ENCODE measurements around the gene PLXNA2.

PLXNA2 gene

GRCh38 chr1:208008534-208008933 lies 235.7 kb downstream of the PLXNA2 start:
- no peaks in the 10 kb centered on the region for H3K36me3 ChIP-seq (ENCODE audit: insufficient read depth, low read length)
- no peak overlapping the region for H3K4me3 ChIP-seq (ENCODE audit: low read length)
- no peaks in the 10 kb centered on the region for H3K27me3 ChIP-seq (ENCODE audit: control insufficient read depth, insufficient read depth, low read length)
- peaks cover 19% of the 10 kb centered on the region for H3K4me1 ChIP-seq (ENCODE audit: control insufficient read depth, insufficient read depth, low read length)
- H3K9ac ChIP-seq (ENCODE audit: low read depth, low read length): no peak overlapping the region
- H3K4me2 ChIP-seq (ENCODE audit: low read length): peak overlapping the region; percentile 5
- no peaks in the 10 kb centered on the region for H3K9me3 ChIP-seq (replicated peaks; ENCODE audit: low read length)

- Histone ChIP-seq H3K4me2 (ENCODE audit: low read length) (peak overlapping the region; percentile 5), H3K9ac (ENCODE audit: low read depth, low read length) (no peak overlapping the region), H3K9me3 (replicated peaks; ENCODE audit: low read length) (no peaks in the 10 kb centered on the region), H3K36me3 (ENCODE audit: insufficient read depth, low read length) (no peaks in the 10 kb centered on the region), H3K4me3 (ENCODE audit: low read length) (no peak overlapping the region), H3K27me3 (ENCODE audit: control insufficient read depth, insufficient read depth, low read length) (peaks cover under 1% of the 10 kb centered on the region), H3K4me1 (ENCODE audit: control insufficient read depth, insufficient read depth, low read length) (peaks cover 19% of the 10 kb centered on the region)
These were observed 236.2 kb downstream of the PLXNA2 start for GRCh38 chr1:208007938-208008342.

GRCh38 chr1:208007319-208007937 lies 236.8 kb downstream of the PLXNA2 start:
- no peak overlapping the region for H3K9ac ChIP-seq (ENCODE audit: low read depth, low read length)
- H3K4me2 ChIP-seq (ENCODE audit: low read length): peak overlapping the region; percentile 5
- H3K36me3 ChIP-seq (ENCODE audit: insufficient read depth, low read length): no peaks in the 10 kb centered on the region
- H3K4me3 ChIP-seq (ENCODE audit: low read length): no peak overlapping the region
- H3K27me3 ChIP-seq (ENCODE audit: control insufficient read depth, insufficient read depth, low read length): peaks cover 6% of the 10 kb centered on the region
- peaks cover 19% of the 10 kb centered on the region for H3K4me1 ChIP-seq (ENCODE audit: control insufficient read depth, insufficient read depth, low read length)
- no peaks in the 10 kb centered on the region for H3K9me3 ChIP-seq (replicated peaks; ENCODE audit: low read length)

- Histone ChIP-seq H3K9me3 (replicated peaks; ENCODE audit: low read length) (no peaks in the 10 kb centered on the region), H3K4me2 (ENCODE audit: low read length) (no peak overlapping the region), H3K27me3 (ENCODE audit: control insufficient read depth, insufficient read depth, low read length) (peaks cover 10% of the 10 kb centered on the region), H3K4me1 (ENCODE audit: control insufficient read depth, insufficient read depth, low read length) (peaks cover 19% of the 10 kb centered on the region), H3K4me3 (ENCODE audit: low read length) (no peak overlapping the region), H3K36me3 (ENCODE audit: insufficient read depth, low read length) (no peaks in the 10 kb centered on the region), H3K9ac (ENCODE audit: low read depth, low read length) (no peak overlapping the region)
These were observed 237.8 kb downstream of the PLXNA2 start for GRCh38 chr1:208006258-208006920.

- Histone ChIP-seq H3K4me2 (ENCODE audit: low read length) (no peak overlapping the region), H3K4me1 (ENCODE audit: control insufficient read depth, insufficient read depth, low read length) (peaks cover 19% of the 10 kb centered on the region), H3K9me3 (replicated peaks; ENCODE audit: low read length) (no peaks in the 10 kb centered on the region), H3K4me3 (ENCODE audit: low read length) (no peak overlapping the region), H3K27me3 (ENCODE audit: control insufficient read depth, insufficient read depth, low read length) (peaks cover 10% of the 10 kb centered on the region), H3K36me3 (ENCODE audit: insufficient read depth, low read length) (no peaks in the 10 kb centered on the region), H3K9ac (ENCODE audit: low read depth, low read length) (no peak overlapping the region)
These were observed 239.3 kb downstream of the PLXNA2 start for GRCh38 chr1:208004851-208005250.

- H3K9ac ChIP-seq (ENCODE audit: low read depth, low read length): no peak overlapping the region
- H3K36me3 ChIP-seq (ENCODE audit: insufficient read depth, low read length): no peaks in the 10 kb centered on the region
- H3K4me2 ChIP-seq (ENCODE audit: low read length): no peak overlapping the region
- H3K9me3 ChIP-seq (replicated peaks; ENCODE audit: low read length): no peaks in the 10 kb centered on the region
- H3K27me3 ChIP-seq (ENCODE audit: control insufficient read depth, insufficient read depth, low read length): peaks cover 10% of the 10 kb centered on the region
- no peak overlapping the region for H3K4me3 ChIP-seq (ENCODE audit: low read length)
- H3K4me1 ChIP-seq (ENCODE audit: control insufficient read depth, insufficient read depth, low read length): peaks cover 15% of the 10 kb centered on the region
These were observed 240.9 kb downstream of the PLXNA2 start for GRCh38 chr1:208003241-208003640.

- H3K4me2 ChIP-seq (ENCODE audit: low read length): no peak overlapping the region
These were observed 241.5 kb downstream of the PLXNA2 start for GRCh38 chr1:208002672-208003071.

GRCh38 chr1:208002078-208002477 lies 242.1 kb downstream of the PLXNA2 start:
- H3K36me3 ChIP-seq (ENCODE audit: insufficient read depth, low read length): no peaks in the 10 kb centered on the region

More at GRCh38 chr1:208002672-208003071, 241.5 kb downstream of the PLXNA2 start:
- no peak overlapping the region for H3K9ac ChIP-seq (ENCODE audit: low read depth, low read length)
- peaks cover 9% of the 10 kb centered on the region for H3K4me1 ChIP-seq (ENCODE audit: control insufficient read depth, insufficient read depth, low read length)
- H3K27me3 ChIP-seq (ENCODE audit: control insufficient read depth, insufficient read depth, low read length): peaks cover 10% of the 10 kb centered on the region
- no peaks in the 10 kb centered on the region for H3K9me3 ChIP-seq (replicated peaks; ENCODE audit: low read length)
- no peaks in the 10 kb centered on the region for H3K36me3 ChIP-seq (ENCODE audit: insufficient read depth, low read length)
- H3K4me3 ChIP-seq (ENCODE audit: low read length): no peak overlapping the region

GRCh38 chr1:208000504-208000903 lies 243.7 kb downstream of the PLXNA2 start:
- Histone ChIP-seq H3K36me3 (ENCODE audit: insufficient read depth, low read length) (no peaks in the 10 kb centered on the region), H3K4me1 (ENCODE audit: control insufficient read depth, insufficient read depth, low read length) (peaks cover 4% of the 10 kb centered on the region), H3K27me3 (ENCODE audit: control insufficient read depth, insufficient read depth, low read length) (peaks cover 23% of the 10 kb centered on the region), H3K4me2 (ENCODE audit: low read length) (no peak overlapping the region), H3K9ac (ENCODE audit: low read depth, low read length) (no peak overlapping the region), H3K4me3 (ENCODE audit: low read length) (no peak overlapping the region), H3K9me3 (replicated peaks; ENCODE audit: low read length) (no peaks in the 10 kb centered on the region)

More at GRCh38 chr1:208002078-208002477, 242.1 kb downstream of the PLXNA2 start:
- no peak overlapping the region for H3K9ac ChIP-seq (ENCODE audit: low read depth, low read length)
- no peaks in the 10 kb centered on the region for H3K9me3 ChIP-seq (replicated peaks; ENCODE audit: low read length)
- peaks cover 4% of the 10 kb centered on the region for H3K4me1 ChIP-seq (ENCODE audit: control insufficient read depth, insufficient read depth, low read length)
- H3K27me3 ChIP-seq (ENCODE audit: control insufficient read depth, insufficient read depth, low read length): peaks cover 10% of the 10 kb centered on the region
- no peak overlapping the region for H3K4me3 ChIP-seq (ENCODE audit: low read length)
- no peak overlapping the region for H3K4me2 ChIP-seq (ENCODE audit: low read length)

- H3K4me3 ChIP-seq (ENCODE audit: low read length): no peak overlapping the region
These were observed 244.2 kb downstream of the PLXNA2 start for GRCh38 chr1:207999972-208000371.

GRCh38 chr1:207999274-207999915 lies 244.8 kb downstream of the PLXNA2 start:
- H3K4me1 ChIP-seq (ENCODE audit: control insufficient read depth, insufficient read depth, low read length): no peaks in the 10 kb centered on the region
- H3K4me3 ChIP-seq (ENCODE audit: low read length): no peak overlapping the region

More at GRCh38 chr1:207999972-208000371, 244.2 kb downstream of the PLXNA2 start:
- peaks cover 4% of the 10 kb centered on the region for H3K4me1 ChIP-seq (ENCODE audit: control insufficient read depth, insufficient read depth, low read length)
- H3K4me2 ChIP-seq (ENCODE audit: low read length): no peak overlapping the region
- peaks cover 27% of the 10 kb centered on the region for H3K27me3 ChIP-seq (ENCODE audit: control insufficient read depth, insufficient read depth, low read length)
- no peaks in the 10 kb centered on the region for H3K9me3 ChIP-seq (replicated peaks; ENCODE audit: low read length)
- no peak overlapping the region for H3K9ac ChIP-seq (ENCODE audit: low read depth, low read length)
- no peaks in the 10 kb centered on the region for H3K36me3 ChIP-seq (ENCODE audit: insufficient read depth, low read length)

More at GRCh38 chr1:207999274-207999915, 244.8 kb downstream of the PLXNA2 start:
- Histone ChIP-seq H3K9ac (ENCODE audit: low read depth, low read length) (no peak overlapping the region), H3K9me3 (replicated peaks; ENCODE audit: low read length) (no peaks in the 10 kb centered on the region), H3K27me3 (ENCODE audit: control insufficient read depth, insufficient read depth, low read length) (peaks cover 29% of the 10 kb centered on the region), H3K36me3 (ENCODE audit: insufficient read depth, low read length) (no peaks in the 10 kb centered on the region), H3K4me2 (ENCODE audit: low read length) (no peak overlapping the region)
